Inflammatory macrophage treated with lipopolysaccharide for 1 hour (primary cell): Measurements from ENCODE around the gene LDB2.
"Not testable (repeated sequence)": the region's sequence is repeated elsewhere in the genome, so short reads cannot be mapped to it uniquely, and the experiment has no call there.

Experiments used
- DNase-seq, 2 donors: peaks; one replicate each; pipeline ENCODE4 v3.0.0-alpha.2; 2020 to 2022

LDB2 gene

DNA sequence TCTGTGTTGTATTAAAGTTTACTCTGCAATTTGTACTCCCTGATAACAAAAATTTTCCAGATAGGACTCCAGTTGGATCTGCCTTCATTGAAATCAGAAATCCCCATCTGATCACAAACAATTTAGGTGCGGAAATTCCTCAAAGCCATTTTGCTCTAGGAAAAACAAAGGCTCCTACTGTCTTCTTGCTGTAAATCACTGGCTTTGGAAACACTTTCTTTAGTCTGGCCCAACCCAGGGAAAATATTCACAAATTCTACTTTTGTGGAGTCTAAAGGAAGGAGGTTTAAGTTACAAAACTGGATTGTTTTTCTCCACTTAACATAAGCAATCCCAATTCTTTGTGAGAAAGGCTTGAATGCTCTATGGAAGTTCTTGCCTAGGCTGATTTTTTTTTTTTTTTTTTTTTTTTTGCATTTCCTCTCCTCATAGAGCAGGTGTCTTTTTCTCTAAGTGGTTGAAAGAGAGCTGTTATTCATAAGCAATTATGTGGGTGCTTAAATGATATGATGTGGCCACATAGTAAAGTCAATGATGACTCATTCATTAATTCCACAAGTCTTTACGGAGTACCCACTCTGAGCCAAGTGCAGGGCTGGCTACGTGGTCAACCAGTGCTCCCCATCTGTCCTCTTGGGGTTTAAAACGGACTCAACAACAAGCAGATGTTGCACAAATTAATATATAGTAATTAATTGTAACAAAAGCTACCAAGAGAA is 261.4 kb downstream of the LDB2 start:
- DNase-seq, result no peak

DNA sequence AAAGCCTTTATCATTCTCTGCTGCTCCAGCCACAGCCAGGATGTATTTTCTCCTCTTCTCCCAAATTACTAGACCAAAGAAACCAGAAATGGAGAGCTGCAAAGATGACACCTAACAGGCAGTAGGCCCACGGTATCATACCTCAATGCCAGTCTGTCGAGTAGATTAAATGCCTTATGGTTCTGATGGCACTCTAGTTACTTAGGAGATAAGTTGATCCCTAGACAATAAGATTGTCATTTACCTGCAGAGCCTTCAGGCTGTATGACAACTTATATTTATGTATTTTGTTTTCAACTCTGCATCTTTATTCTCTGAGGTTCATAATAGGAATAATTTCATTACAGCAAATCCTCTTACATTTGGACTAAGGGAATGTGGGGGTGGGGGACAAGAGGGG is 262.1 kb downstream of the LDB2 start:
- no peak for DNase-seq

- DNase-seq, result not testable (repeated sequence)
Measured at GRCh38 chr4:16629274-16629673, 269.2 kb downstream of the LDB2 start.

GRCh38 chr4:16628835-16629234 is 269.6 kb downstream of the LDB2 start:
- DNase-seq, result not testable (repeated sequence)

- no peak for DNase-seq
Measured at GRCh38 chr4:16627999-16628398, 270.4 kb downstream of the LDB2 start.

DNA sequence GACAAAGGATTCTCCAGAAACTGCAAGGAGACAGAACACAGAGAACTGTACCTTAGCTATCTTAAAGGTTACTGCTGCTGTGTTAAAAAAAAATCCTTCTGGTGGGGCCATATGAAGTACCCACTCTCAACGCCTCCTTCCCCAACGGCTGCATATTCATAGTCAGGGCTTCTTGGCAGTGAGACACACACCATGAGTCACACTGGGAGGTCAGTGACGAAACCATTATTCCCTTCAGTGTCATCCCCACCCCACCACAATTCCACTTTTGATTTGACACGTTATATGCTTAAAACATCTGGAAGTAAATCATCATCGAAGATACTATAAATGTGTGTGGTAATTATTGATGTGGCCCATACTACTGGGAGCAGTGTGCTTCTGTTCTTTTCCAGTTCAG is 271.5 kb downstream of the LDB2 start:
- DNase-seq, result no peak

GRCh38 chr4:16622826-16623225 is 275.6 kb downstream of the LDB2 start:
- DNase-seq, result no peak

GRCh38 chr4:16617435-16617834 is 281.0 kb downstream of the LDB2 start:
- DNase-seq, result no peak

- DNase-seq, result no peak
Measured at GRCh38 chr4:16617011-16617410, 281.4 kb downstream of the LDB2 start.

DNA sequence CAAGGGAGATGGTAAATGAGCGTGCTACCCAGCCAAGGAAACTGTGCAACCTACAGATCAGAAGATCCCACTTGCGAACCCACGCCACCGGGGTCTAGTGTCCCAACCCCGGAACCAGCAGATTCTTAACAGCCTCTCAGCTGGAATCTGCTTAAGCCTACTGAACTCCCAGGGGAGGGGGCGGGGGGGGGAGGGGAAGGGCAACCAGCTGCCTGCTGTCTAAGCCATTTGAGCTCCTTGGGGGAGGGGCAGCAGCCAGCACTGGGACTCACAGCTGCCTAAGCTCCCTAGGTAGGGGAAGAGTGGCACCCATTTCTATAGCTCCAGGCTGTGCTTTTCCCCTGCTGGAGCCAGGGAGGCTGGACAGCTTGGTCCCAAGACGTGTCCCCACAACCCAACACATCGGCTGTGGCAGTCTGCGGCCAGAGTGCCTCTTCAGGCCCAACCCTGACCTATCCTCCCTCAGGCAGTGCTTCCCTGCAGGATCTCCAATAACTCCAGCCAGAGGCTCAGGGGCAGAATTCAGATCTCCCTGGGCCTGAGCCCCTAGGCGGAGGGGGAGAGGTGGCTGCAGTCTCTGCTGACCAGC is 289.2 kb downstream of the LDB2 start:
- DNase-seq, result no peak

- DNase-seq, result no peak
Measured at GRCh38 chr4:16608611-16609125, 289.8 kb downstream of the LDB2 start.

DNA sequence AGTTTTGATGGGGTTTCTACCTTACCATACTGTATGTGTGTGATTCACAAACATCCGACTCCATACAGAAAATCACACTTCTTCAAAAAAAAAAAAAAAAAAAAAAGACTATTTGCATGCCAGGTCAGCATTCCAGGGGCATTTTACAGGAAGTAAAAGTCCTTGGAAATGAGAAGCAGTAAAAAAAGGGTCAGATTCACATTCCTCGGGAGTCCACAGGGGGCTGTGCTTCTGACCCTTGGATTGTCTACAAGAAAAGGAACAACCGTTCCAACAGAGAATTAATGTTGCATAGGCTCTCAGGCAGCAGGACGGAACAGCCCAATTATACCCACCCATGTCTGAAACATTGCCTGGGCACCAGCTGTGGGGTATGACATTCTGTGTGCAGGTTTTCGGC is 290.3 kb downstream of the LDB2 start:
- DNase-seq, result no peak

DNA sequence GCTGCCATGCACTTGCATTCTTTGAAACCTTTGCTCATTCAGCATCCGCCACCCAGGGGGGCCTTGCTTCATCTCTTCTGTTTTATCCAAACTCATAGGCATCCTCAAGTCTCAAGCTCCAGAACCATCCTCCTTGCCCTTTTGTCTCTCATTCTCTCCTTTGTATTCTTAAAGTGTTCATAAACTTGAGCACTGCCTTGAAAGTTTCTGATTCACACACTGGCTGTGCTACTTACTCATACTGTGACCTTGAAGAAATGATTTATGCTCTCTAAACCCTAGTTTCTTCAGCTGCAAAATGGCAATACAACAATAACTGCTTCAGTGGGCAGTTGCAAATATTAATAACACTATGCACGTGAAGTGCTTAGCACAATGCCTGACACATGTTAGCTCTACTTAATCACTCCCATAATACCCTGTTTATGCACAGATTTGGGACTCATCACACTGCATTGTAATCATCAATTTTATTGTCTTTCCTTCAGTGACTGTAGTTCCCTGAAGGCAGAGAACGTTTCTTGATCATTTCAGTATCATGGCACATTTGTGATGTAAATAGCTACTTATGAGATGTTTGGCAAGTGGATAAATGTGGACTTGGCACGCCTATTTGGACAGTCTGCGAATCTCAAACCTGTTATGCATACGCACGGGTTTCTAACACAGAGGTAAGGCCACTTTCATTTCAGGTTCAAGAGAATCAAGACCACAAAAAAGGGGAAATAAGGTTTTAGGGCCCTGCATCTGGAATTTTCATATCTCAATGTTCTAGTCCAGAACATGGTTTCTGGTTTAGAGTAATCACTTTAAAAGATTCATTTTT is 291.0 kb downstream of the LDB2 start:
- no peak for DNase-seq

- DNase-seq, result no peak
Measured at GRCh38 chr4:16606691-16607090, 291.8 kb downstream of the LDB2 start.

GRCh38 chr4:16603178-16603577 is 295.3 kb downstream of the LDB2 start:
- DNase-seq, result no peak

GRCh38 chr4:16598597-16599206 is 299.7 kb downstream of the LDB2 start:
- DNase-seq, result no peak

- no peak for DNase-seq
Measured at GRCh38 chr4:16597845-16598596, 300.4 kb downstream of the LDB2 start.

- DNase-seq, result no peak
Measured at GRCh38 chr4:16597443-16597842, 301.0 kb downstream of the LDB2 start.

- DNase-seq, result no peak
Measured at GRCh38 chr4:16596267-16596666, 302.2 kb downstream of the LDB2 start.

- DNase-seq, result no peak
Measured at GRCh38 chr4:16594128-16594527, 304.3 kb downstream of the LDB2 start.

DNA sequence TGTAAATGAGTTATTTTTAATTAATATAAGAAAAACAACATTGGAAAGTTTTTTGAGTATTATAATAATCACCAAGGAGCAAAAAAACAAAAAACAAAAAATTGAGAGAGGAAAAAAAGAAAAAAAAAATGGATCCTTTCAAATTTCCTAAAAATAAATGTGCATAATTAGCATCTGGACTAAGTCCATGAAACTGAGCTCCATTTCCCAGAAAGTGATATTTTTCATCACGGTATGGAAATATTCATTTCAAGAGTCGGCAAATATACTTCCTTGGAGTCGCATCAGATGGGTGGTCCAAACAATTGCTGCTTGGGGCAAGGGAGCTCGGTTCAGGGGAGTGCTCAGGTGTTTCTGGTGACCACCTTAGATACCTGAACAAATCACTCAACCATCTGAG is 305.1 kb downstream of the LDB2 start:
- DNase-seq, result no peak

DNA sequence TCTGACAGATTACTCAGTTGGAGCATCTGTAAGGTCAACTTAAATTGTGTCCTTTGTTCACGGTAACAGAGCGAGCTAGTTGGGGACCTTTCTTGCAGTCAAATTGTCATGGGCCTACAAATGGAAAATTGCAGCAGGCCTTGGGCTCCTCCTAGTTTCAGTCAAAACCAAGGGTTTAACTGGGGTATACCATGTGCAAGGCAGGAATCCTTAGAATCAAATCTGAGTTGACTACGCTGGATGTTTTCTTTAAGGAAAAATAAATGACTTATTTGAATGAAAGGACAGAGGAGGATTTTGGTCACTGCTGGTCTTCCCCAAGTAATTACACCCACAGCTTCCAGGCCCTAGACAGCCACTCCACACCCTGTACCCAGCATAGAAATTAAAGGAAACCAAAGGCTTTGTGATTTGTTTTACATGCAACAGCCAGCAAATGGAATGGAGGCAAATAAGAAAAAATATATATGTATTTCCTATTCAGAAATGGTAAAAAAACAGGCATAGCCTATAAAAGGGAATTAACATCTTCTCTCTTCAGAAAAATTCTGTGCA is 307.1 kb downstream of the LDB2 start:
- DNase-seq, result no peak
